ENCODE measurements around the gene MTHFSD.

Gene MTHFSD

GRCh38 chr16:86533076-86533475, 22.0 kb downstream of the MTHFSD start:
- H3K27me3 ChIP-seq (ENCODE audit: insufficient read depth, low read depth, severe bottlenecking), result no peaks in the 10 kb centered on the region

GRCh38 chr16:86532526-86532815, 22.6 kb downstream of the MTHFSD start:
- H3K4me3 ChIP-seq (ENCODE audit: low read depth, low read length), result no peak overlapping the region
- no peak for TF ChIP-seq CTCF (IDR thresholded peaks at IDR 0.05; ENCODE audit: low read depth, low read length)
- H3K36me3 ChIP-seq, result no peaks in the 10 kb centered on the region
- no peak overlapping the region for H3K27ac ChIP-seq
- H3K9me3 ChIP-seq (ENCODE audit: severe bottlenecking), result no peaks in the 10 kb centered on the region
- no peaks in the 10 kb centered on the region for H3K27me3 ChIP-seq (ENCODE audit: insufficient read depth, low read depth, severe bottlenecking)
- no peak for DNase-seq

More at GRCh38 chr16:86533076-86533475, 22.0 kb downstream of the MTHFSD start:
- H3K9me3 ChIP-seq (ENCODE audit: severe bottlenecking), result no peaks in the 10 kb centered on the region
- H3K27ac ChIP-seq, result no peak overlapping the region
- no peaks in the 10 kb centered on the region for H3K36me3 ChIP-seq
- H3K4me3 ChIP-seq (ENCODE audit: low read depth, low read length), result no peak overlapping the region
- no peak for DNase-seq
- TF ChIP-seq CTCF (IDR thresholded peaks at IDR 0.05; ENCODE audit: low read depth, low read length), result no peak

GRCh38 chr16:86531641-86532525, 23.2 kb downstream of the MTHFSD start:
- no peak for DNase-seq
- no peak overlapping the region for H3K4me3 ChIP-seq (ENCODE audit: low read depth, low read length)
- TF ChIP-seq CTCF (IDR thresholded peaks at IDR 0.05; ENCODE audit: low read depth, low read length), result no peak
- H3K9me3 ChIP-seq (ENCODE audit: severe bottlenecking), result no peaks in the 10 kb centered on the region
- H3K27me3 ChIP-seq (ENCODE audit: insufficient read depth, low read depth, severe bottlenecking), result no peaks in the 10 kb centered on the region
- no peaks in the 10 kb centered on the region for H3K36me3 ChIP-seq
- H3K27ac ChIP-seq, result no peak overlapping the region

GRCh38 chr16:86531191-86531545, 23.9 kb downstream of the MTHFSD start:
- H3K27ac ChIP-seq, result no peak overlapping the region
- H3K27me3 ChIP-seq (ENCODE audit: insufficient read depth, low read depth, severe bottlenecking), result no peaks in the 10 kb centered on the region
- no peaks in the 10 kb centered on the region for H3K36me3 ChIP-seq
- no peaks in the 10 kb centered on the region for H3K9me3 ChIP-seq (ENCODE audit: severe bottlenecking)
- H3K4me3 ChIP-seq (ENCODE audit: low read depth, low read length), result no peak overlapping the region
- DNase-seq, result no peak
- TF ChIP-seq CTCF (IDR thresholded peaks at IDR 0.05; ENCODE audit: low read depth, low read length), result no peak

GRCh38 chr16:86530251-86531190, 24.5 kb downstream of the MTHFSD start:
- no peak overlapping the region for H3K4me3 ChIP-seq (ENCODE audit: low read depth, low read length)
- no peak for DNase-seq
- H3K36me3 ChIP-seq, result no peaks in the 10 kb centered on the region
- no peak for TF ChIP-seq CTCF (IDR thresholded peaks at IDR 0.05; ENCODE audit: low read depth, low read length)
- H3K27me3 ChIP-seq (ENCODE audit: insufficient read depth, low read depth, severe bottlenecking), result no peaks in the 10 kb centered on the region
- no peaks in the 10 kb centered on the region for H3K9me3 ChIP-seq (ENCODE audit: severe bottlenecking)
- H3K27ac ChIP-seq, result no peak overlapping the region

All from WERI-Rb-1 (cell line).